ENCODE results near the gene PYROXD2.

The PYROXD2 gene

DNA sequence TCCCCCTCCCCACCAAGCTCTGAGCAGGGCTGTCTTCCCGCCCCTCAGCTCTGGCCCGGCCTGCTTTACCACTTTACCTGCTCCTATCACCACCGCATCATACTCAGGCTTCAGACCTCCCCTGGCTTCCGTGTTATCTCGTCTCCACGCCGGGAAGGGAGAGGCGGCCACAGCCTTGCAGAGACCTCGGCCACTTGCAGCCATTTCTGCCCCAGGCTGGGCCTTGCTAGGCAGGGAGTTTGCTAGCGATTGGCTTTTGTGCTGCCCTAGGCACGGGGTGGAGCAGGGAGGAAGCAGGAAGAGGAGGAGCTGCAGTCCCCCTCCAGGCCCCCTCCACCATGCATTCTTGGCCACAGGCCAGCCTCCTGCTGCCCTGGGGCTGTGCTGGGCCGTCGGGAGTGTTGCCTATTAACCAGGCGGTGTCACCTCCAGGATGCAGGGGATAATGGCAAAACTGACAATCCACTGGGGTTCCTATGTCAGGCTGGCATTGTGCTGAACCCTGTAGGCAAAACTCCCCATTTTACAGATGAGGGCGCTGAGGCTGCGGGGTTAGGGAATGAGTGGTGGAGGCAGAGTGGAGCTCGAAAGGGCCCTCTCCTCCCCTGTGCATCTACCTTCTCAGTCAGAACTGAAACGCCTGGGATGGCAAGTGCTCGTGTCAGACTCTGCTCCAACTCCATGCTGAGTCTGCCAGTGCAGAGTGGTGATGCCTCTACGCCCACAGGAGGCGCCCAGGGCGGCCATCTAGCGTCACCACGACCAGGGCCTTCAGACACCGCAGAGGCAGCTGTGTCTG, at the start of gene PYROXD2:
TSS of gene PYROXD2 (minus strand) at position 251 of the 799 bp plus-strand sequence. CDS start at position 204, 47 bp downstream.
- peak; percentile 92 for DNase-seq (ENCODE audit: low read depth)

DNA sequence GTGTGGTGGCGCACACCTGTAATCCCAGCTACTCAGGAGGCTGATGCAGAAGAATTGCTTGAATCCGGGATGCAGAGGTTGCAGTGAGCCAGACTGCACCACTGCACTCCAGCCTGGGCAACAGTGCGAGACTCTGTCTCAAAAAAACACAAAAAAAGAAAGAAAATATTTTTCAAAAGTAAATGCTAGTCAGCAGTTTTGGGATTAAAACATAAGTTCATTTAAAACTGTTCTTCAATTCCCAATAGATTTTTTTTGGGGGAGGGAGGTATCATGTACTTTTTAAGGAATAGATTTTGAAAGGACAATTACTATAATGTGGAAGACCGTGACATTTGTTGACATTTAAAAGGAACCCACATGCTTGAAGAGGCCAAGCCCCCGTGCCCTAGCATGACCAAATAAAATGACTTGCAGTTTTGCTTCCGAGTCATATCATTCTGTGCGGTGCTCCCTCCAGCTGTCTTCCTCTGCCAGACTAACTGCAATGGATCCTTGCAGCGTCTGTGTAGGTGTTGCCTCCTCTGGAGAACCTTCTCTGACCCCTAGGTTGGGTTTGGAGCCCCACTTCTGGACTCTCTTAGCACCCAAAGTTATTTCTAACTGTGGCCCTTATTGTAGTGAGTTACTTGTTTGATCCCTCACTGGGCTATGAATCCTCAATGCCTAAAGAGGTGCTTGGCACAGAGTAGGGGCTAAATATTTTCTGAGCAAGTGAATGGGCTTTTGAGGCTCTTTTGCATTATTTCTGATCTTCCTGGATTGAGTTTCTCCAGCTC, 49.2 kb upstream of the PYROXD2 start:
- peak; percentile 6 for DNase-seq (ENCODE audit: low read depth)

GRCh38 chr10:98463016-98463415, 48.0 kb upstream of the PYROXD2 start:
- DNase-seq (ENCODE audit: low read depth), result no peak

DNA sequence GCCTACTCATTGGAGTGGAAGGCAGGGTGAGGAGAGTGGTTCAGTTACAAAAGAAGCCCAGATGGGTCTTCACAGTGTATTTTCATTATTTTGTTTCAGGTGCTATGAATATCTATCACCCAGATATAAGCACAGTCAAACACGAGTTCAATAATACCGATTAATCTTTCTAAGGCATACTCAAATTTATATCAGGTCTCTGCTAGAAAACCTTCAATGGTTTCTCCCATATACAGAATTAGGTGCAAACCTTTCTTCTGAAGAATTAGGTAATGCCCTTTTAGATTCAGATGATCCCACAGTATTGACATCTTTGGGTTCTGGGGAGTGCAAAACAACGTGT, 46.5 kb upstream of the PYROXD2 start:
- DNase-seq (ENCODE audit: low read depth), result no peak

DNA sequence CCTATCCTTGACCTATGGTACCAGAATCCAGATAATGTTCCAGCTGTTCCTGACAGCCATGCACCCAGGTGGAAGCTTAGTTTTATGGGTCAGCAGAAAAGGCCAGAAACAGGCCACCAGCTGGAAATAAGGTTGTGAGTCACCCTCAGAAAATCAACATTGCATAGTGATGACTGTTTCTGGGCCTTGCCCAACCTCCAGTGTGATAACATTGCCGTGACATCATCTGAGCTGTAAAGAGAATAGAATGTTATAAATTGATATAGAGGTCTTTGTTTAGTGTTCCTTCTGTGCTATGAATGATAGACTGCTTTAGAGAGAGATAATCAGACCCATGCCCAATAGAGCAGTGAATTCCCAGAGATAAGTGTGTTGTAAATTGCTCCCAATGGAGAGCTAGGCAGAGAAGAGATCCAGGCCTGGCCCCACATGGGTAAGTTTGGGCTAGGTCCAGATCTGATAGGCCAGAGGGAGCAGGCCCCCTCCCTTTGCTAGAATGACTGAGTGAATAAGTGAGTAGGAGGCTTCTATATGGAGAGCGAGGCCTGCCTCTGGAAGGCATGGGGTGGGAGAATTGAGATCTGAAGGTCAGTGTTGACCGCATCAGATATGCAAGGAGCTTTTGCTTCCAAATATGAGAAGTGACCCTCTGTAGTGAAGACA, 46.0 kb upstream of the PYROXD2 start:
- peak; percentile 95 for DNase-seq (ENCODE audit: low read depth)

GRCh38 chr10:98458809-98459784, 44.1 kb upstream of the PYROXD2 start:
- DNase-seq (ENCODE audit: low read depth), result no peak

- DNase-seq (ENCODE audit: low read depth), result no peak
Measured at GRCh38 chr10:98457721-98458120, 42.7 kb upstream of the PYROXD2 start.

DNA sequence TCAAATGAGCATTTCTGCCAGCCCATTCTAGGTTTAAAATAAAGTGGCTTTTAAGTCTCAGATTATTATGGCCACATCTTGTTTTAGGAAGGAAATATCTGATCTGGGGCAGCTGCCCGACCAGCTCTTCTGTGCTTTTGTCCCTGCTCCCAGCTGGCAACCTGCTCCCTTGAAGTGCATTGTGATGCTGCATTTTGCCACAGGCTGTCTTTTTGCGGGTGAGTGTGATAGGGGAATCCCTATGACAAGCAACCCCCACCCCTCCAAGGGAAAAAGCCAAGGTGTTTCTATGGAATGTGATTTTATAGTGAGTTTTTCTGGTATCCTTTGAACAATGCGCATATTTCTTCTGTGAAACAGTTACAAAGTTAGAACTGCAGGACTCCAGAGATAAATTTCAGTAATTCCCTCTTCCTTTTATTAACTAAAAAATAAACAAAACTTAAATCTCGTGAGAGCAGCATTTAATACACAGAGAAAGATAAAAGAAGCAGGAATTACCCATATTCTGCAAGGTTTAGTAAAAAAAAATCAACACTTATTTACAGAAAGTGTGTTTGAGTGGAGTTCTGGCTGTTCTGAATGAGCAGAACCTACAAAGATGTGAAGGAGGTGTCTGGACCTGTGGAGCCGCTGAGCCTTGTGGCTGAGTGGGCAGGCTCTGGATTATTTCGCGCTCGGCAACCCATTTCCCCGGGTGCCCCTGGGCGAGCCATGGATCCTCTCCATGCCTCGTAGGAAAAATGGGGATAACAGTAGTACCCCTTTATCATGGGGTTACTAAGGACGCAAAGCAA, 41.9 kb upstream of the PYROXD2 start:
- no peak for DNase-seq (ENCODE audit: low read depth)

DNA sequence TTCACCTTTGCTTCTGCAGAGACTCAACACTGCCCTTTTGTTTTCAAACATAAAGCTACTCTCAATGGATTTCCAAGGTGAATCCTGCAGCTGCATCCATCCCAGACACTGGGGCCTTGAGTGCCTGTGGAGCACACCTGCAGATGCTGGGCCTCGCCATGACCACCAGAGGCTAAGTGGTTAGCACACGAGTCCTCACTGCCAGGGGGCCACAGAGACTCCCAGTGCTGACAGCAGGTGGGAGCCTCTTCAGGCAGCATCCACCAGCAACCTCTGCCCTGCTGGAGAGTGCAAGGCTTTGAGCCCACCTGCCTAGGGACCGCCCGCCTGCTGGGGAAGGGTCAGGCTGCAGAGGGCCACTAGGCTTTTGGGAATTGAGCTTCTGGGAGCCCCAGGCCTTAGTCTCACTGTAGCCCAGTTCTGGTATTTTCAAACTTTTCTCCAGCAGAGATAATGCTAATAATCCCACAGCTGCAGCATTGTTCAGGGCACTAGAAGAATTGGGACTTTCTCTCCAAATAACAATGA, 41.1 kb upstream of the PYROXD2 start:
- DNase-seq (ENCODE audit: low read depth), result no peak

DNA sequence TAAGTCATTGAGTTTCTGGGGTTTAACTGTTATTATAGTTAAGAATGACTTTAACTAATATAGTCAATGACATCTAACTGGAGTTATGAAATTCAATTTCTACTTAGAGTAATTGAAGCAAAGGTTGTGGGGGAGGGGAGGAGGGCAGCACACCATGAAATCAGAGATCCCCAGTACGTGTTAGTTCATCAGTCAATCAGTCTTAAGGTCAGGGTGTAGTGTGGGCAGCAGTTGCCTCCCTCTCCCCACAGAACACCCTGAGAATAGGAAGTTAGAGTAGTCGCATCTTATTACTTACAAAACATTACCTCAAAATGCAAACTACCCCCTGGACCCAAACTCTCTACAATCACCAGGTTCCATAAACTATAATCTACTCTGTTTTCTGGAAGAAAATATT, 38.7 kb upstream of the PYROXD2 start:
- DNase-seq (ENCODE audit: low read depth), result no peak

- DNase-seq (ENCODE audit: low read depth), result no peak
Measured at GRCh38 chr10:98450618-98451017, 35.6 kb upstream of the PYROXD2 start.

- DNase-seq (ENCODE audit: low read depth), result no peak
Measured at GRCh38 chr10:98449287-98449686, 34.3 kb upstream of the PYROXD2 start.

DNA sequence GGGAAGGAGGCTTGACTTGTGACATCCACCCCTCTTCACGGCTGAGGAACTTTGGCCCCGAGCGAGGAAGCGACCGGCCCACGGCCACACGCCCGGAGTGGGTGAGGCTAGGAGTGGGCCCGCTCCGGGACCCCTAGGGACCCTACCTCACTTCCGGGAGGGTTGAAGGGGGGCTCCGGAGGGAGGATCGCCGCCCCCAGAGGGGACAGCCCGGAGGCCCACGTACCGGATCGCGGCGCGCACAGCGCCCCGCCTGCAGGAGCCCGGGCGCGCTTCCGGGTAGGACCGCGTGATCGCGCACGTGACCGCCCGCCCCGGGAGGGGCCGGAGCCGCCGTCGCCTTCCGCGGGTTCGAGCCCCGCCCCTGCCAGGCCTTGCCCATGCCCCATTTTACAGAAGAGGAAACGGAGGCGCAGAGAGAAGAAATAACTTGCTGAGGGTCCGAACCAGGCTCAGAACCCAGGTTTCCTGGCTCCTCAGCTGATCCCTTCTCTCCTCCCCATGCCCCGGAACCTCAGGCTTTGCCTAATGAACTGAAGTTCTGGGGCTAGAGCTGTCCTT, 31.8 kb upstream of the PYROXD2 start, which contains the start of gene HPS1:
TSS of gene HPS1 (minus strand) at position 275 of the 561 bp plus-strand sequence. CDS start 3,695 bp downstream, outside the sequence.
- peak; percentile 61 for DNase-seq (ENCODE audit: low read depth)

GRCh38 chr10:98446151-98446660, 31.2 kb upstream of the PYROXD2 start:
- peak; percentile 40 for DNase-seq (ENCODE audit: low read depth)

DNA sequence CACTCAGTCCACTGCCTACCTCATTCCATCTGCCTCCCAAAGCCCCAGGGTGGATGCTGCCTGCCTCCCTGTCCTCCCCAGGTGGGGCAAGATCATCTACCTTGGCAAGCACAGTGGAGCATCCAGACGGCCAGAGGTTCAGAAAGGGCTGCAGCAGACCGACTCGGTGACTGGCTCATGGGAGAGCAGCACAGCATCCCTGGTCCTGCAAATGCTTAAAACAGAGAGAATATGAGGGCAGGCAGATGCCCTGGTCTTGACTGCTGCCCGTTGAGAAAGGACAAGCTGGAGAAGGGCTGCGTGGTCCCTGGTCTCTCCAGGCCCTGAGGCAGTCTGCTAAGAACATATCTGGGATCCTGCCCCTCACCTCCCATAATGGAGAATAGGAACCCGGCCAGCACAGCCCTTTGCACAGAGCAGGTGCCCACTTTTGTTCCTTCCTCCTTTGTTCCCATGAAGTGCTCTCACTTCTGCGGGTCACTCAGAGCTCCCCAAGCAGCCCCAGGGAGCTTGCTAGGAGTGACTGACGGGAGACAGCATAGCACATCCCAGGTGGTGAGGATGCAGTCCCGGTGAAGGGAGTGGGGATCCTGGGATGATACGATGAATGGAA, 30.3 kb upstream of the PYROXD2 start:
- no peak for DNase-seq (ENCODE audit: low read depth)

GRCh38 chr10:98444314-98445006, 29.5 kb upstream of the PYROXD2 start:
- no peak for DNase-seq (ENCODE audit: low read depth)

- DNase-seq (ENCODE audit: low read depth), result no peak
Measured at GRCh38 chr10:98438715-98439114, 23.7 kb upstream of the PYROXD2 start.

GRCh38 chr10:98436704-98437103, 21.7 kb upstream of the PYROXD2 start:
- DNase-seq (ENCODE audit: low read depth), result no peak

DNA sequence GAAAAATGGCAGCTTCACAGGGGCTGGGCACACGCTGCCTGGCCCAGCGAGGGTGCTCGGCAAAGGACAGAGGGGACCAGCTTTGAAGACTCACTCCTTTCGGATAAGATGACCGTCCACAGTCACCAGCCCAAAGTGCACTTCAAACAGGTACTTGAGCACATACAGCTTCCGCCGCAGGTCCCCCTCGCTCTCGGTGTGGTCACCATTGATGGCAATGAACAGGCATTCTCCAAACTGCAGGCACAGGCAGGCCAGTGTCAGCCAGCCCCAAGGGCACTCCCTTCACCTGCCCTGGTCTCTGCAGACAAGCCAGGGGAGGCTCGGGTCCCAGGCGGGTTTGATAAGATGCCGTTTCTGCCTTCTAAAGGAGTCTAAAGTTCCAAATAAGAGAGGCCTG, 20.2 kb upstream of the PYROXD2 start:
- DNase-seq (ENCODE audit: low read depth), result no peak

All from iris pigment epithelial cell (primary cell).